HG03442 (cell line): ENCODE measurements around the gene SLC43A3.

Source experiments
- ATAC-seq: cut with Tn5 transposase; IDR thresholded peaks from one replicate; pipeline ENCODE4 v1.9.1; 2021; ENCODE audit warnings: mild to moderate bottlenecking, moderate library complexity; ENCODE audit not compliant: unreplicated experiment

Gene SLC43A3

DNA sequence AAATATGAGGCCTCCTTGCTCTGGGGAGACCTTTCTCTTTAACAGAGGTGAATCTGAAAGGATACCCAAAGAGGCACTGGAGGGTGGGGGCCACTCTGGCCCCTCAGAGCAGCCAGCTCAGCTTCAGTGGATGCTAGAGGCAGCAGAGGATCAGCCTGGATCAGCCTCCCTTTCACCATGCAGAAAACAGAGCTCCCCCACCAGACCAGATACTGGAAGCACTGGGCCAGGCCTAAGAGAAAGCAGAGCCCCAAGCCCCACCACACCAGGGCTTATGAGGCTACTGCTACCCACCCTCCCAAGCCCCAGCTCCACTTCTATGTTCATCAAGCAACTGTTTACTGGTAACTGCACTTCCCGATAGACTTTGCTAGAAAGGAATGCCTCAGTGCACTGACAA is 4.0 kb upstream of the SLC43A3 start:
- no peak for ATAC-seq

DNA sequence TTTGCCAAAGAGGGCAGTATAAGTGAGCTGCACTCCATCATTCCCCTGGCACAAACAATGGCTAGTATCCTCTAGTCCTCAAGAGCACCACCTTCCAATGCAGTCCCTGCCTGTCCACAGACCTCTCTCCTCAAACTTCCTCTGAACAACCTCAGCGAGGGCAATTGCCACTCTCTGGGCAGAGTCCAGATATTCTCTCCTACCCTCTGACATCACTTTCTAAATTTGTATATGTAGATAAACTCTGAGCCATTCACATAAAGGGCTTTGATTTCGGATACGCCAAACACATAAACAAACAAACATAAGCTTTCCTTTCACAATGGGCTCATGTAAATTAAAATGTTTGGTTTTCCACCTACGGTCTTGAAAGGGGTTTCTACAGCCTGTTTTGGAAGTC is 3.0 kb upstream of the SLC43A3 start:
- no peak for ATAC-seq

DNA sequence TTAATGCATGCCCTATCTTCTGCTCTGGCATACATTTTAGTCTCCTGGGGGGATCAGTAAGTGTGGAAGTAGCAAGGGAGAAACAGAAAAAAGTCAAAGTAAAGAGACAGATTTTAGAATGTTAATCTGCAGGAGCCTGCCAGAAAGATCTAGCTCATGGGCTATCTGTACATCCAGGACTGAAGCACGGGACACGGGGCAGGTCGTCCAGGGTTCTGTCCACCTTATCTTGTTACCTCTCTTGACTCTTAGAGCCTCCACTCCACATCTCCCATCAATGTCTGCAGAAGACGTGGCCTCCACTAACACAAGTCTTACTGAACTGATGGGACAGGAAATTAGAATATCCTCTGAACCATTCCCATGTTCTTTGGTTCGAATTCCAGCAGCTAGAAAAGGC is 1.7 kb upstream of the SLC43A3 start:
- no peak for ATAC-seq

DNA sequence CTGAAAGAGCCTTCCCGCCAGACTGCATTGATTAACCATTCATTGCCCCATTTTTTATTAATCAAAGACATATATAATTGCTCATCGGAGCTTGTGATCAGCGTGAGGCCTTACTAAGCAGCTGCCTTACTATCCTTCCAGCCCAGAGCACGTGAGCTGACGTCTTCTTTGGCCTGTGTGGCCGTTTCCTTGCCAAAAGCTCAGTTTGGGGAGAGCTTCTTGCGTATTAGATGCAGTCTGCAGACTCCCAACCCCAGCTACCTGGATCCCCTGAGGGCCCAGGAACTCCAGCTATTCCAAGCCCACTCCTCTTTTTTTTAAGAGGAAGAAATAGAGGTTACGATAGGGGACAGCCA is 784 bp upstream of the SLC43A3 start:
- ATAC-seq = no peak

DNA sequence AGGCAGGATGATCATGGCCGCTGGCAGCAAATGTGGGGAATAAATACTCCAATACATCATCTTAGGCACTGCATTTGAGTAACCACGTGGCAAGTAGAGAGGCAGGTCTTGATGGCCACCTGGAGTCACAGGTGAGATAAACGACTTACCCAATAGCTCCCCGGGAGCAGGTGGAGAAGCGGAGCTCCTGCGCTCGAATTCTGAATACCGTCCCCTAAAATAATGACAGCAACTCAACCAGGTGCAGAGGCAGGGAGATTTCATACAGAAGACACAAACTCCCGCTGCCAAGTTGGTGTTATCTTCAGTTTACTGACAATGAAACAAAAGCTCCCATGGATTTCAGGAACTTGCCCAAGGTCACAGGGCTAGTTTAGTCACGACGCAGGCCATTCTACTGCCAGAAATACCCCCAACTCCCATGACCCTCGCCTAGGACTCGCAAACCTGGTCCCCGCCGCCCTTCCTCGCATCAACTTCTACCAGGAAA is 437 bp downstream of the SLC43A3 start:
- no peak for ATAC-seq

DNA sequence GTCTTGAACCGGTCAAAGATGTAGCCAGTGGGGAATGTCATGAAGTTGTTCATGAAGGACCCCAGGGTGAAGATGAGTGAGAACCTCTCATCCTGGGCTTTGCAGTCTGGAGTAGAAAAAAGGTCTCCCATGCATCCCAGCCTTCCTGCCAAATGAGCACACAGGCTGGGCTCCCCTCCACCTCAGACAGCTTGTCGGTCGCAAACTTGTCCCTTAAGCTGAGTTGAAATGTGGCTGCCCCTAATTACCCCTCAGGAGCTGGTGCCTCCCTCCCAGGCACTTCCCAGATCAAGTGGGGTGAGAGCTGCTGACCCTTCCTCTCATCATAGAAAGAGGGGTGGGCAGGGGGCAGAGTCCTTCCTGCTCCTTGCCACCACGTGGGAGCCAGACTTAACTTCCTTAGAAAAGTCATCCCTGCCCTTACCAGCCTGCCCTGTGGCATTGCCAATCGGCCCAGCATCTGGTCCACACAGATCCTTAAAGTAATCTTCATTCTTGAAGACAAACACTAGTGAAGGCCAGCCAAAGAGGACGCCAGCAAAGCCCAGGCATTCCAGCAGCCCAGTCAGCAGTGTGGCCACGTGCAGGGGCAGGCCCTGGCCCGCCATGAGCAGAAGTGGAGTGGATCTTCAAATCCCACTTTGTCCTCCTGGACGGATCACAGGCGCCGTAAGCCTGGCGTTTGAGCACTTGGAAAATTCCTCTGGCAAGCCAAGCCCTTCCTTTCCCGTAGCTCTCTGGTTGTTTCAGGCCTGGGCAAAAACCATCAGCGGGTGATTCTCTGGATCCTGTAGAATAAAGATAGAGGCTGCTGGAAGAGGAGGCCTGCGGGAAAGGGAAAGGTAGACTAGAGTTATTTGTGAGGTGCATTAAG is 1.1 kb downstream of the SLC43A3 start:
- no peak for ATAC-seq

DNA sequence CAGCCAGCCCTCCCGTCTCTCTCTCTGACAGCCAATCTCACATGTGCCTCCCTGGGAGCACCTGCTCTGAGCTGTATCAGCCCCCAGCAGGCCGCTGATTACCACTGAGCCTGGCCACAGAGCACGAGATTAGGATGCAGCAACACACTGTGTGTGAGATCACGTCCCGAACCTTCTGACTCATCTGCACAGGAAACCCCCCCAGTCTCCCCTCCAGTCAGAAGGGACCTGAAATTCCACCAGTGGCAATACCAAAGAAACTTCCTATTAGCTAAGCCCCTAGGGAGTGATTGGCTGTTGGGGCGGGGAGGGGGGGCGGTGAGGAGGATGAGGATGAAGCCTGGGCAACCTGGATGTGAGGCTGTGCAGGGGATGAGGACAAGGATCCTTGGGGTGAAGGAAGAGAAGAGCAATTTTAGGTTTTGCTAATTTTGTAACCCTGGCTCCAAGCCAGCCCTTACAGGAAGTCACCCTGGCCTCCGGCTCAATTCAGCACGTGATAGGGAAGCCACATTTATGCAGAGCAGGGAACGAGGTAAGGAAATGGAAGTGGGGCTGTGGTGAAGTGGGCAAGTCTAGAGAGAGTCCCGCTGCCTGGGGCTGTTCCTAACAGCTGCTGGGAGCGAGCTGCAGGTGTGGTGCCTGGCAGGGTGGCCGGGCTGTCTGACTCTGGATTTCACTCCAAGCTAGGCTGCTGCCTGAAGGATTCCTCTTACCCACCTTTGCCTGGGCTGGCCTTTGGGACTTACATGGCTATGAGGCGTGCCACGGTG is 1.9 kb downstream of the SLC43A3 start:
- peak; percentile 94 for ATAC-seq

DNA sequence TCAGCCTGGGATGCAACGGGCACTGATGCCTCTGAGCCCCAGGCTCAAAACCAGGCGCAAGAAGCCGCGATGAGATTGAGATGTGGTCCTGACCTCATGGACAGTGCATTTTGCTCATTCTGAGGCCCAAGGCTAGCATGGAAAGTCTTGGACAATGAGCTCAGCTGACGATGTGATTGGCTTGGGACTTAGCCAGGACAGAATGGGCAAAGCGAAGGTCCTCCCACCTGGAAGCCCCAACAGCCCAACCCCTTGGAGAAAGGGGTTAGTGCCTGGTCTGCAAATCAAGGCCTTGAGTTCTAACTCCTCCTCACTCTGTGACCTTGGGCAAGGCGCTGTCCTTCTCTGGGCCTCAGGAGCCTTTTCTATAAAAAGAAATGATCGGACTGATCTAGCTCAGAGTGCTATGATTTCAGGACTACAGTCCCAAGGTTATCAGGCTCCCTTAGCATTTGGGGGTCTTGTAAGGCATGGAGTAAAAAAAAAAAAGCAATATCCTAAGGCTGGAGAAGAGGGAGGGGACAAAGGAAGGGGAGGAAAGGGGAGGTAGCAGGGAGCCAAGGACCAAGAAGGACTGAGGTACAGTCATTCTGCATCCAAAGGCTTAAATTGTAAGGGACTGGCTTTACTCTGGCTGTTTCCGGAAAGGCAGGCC is 2.7 kb downstream of the SLC43A3 start:
- no peak for ATAC-seq

DNA sequence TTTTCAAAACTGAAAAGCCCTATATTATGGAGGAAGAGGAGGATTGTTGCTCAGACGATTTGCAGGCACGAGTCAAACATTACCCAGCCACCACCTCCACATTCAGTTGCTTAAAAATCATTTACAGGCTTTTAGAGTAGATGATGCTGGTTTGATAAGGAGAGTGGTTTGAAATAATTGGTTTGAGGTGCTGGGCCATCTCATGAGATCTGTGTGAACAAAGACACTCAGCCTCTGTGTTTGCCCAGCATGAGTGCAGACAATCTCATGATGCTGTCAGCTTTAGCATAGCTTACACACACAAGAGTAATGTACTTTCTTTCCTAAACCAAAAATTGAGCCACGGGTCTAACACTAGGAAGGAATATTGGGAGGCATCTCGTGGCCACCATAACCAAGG is 4.3 kb downstream of the SLC43A3 start:
- ATAC-seq = no peak

DNA sequence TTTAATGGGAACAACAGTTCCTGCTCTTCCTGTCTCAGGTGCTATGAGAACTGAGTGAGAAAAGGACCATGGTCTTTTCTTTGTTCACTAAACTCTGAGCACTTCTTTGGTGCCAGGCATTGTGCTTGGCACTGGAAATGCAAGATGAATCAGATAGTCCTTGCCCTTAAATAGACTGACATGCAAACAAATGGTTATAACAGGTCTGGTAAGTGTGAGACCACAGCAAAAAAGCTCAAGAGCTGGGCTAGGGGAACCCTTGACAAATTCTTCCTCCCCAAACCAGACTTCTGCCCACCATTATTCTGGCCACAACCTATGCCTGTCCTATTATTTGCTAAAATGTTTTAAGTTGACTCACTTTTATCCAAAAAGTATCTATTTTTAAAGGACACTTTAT is 5.1 kb downstream of the SLC43A3 start:
- no peak for ATAC-seq

DNA sequence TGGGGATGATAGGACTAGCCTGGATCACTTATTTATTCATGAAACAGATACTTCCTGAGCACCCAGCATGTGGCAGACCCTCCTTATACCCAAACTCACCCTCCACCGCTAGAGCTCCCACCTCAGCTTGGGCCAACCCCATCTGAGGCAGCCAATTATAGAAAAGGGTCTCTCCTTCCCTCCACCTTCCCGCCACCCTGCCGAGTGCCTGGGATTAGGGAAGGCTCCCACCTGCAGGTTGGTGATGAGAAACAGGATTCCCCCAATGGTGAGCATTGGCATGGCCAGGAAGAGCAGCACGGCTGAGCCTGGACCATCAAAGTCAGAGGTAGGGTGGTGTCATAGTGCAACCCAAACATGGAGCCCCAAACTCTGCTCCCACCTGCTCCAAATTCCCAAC is 5.9 kb downstream of the SLC43A3 start:
- no peak for ATAC-seq

DNA sequence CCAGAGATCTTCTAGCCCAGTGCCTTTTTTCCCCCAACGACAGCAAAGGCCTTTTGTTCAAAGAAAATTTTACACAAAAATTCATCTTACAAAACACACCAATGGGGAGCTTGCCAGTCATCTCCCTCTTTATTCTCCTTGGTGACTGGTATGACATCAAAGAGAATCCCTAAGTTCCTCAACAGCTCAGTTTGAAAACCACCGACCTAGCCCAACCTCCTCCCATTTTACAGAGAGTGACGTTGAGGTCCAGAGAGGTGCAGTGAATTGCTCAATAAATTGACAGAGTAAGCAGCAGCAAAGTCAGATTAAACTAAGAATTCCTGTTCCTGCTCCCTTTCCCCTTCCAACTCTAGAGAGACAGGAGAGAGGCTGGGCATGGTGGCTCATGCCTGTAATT is 7.8 kb downstream of the SLC43A3 start:
- no peak for ATAC-seq

DNA sequence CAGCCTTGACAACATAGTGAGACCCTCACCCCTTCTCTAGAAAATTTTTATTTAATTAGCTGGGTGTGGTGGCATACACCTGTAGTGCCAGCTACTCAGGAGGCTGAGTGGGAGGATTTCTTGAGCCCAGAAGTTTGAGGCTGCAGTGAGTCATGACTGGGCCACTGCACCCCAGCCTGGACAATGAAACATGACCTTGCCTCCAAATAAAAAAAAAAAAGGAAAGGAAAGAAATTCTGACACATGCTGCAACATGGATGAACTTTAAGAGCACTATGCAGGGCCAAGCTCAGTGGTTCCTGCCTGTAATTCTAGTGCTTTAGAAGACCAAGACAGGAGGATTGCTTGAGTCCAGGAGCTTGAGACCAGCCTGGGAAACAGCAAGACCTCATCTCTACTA is 8.8 kb downstream of the SLC43A3 start:
- no peak for ATAC-seq

DNA sequence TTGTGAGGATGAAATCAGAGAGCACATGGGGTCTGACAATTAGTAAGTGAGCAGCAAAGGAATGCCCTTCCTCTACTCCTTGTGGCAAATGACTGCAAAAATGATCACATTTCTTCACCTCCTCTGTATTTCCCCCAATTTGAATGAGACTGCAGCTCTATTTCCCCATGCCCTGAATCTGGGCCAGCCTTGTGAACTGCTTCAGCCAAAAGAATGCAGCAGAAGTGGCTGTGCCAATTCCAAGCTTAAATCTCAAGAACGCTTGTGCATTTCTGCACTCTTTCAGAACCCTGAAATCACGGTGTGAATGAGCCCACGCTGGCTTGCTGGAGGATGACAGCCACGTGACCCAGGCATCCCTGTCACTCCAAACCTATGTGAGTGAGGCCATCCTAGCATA is 9.9 kb downstream of the SLC43A3 start:
- ATAC-seq = no peak

DNA sequence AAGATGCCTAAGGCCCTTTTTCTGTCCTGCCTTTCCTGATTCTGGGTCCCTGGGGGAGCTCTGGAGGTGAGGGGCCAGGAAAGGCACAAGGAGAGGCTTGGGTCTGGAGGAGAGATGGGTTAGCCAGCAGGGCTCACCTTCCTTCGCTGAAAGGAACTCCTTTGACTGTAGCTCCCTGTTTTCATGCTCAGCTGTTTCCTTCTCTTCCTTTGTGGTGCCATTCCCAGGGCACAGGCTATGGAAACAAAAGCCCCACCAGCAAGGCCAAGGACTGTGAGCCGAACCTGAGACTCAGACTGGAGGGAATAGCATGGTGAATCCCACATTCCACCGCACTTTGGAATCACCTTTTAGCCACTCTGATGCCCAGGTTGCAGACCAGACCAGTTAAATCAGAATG is 10.5 kb downstream of the SLC43A3 start:
- ATAC-seq = no peak

DNA sequence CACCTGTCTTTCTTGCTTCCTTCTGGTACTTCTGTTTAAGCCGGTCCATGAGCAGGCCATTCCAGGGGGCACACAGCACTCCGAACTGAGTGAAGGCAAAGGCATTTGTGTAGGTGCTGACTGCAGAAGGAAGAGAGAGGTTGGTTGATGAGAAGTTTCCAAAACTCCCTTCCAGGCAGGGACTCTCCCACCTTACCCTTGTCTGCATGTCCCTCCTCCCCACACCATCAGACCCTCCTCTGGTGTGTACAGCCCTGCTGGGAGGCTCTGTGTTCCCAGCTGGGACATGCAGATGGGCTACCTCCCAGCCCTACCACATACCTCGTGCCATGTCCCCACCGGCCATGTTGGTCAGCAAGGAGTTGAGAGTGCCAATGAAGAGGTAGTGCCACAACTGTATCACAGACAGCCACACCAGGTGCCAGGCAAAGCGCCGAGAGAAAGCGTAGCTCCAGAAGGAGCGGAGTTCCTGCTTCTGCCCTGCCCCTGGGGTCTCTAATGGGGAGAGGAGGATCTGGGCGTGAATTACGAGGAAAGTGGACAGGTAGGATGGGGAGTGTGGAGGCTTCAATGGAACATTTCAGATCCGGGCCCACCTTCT is 12.2 kb downstream of the SLC43A3 start:
- ATAC-seq = no peak

DNA sequence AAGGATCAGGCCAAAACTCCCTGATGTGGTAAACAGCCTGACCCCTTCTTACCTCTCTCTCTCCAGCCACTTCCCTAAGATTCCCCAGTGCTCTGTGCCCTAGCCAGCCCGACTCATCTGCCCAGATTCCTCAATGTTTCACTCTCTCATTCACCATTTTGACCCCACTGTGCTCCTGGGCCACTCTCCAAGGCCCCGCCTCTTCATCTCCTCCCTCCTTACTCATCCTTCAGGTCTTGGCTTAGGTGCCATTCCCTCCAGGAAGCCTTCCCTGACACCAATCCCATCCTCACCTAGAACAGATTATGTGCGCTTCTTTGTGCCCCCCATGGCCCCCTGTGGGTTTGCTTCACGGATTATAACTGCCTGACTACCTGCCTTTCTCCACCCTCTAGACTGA is 13.2 kb downstream of the SLC43A3 start:
- ATAC-seq = no peak

DNA sequence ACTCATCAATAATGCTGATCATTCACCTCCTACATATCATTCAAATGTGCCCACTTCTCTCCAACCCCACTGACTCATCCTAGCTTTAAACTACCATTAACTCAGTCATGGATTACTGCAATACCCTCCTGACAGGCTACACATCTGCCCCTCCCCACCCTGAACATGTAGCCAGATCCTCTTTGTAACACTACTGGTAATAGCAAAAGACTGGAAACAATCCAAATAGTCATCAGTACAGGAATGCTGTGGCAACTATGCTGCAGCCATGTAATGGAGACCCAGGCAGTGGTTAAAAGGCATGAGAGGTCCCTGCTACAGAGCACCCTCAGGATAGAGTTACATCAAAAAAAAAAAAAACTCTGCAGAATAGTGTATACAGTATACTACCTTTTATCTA is 16.6 kb downstream of the SLC43A3 start:
- no peak for ATAC-seq

DNA sequence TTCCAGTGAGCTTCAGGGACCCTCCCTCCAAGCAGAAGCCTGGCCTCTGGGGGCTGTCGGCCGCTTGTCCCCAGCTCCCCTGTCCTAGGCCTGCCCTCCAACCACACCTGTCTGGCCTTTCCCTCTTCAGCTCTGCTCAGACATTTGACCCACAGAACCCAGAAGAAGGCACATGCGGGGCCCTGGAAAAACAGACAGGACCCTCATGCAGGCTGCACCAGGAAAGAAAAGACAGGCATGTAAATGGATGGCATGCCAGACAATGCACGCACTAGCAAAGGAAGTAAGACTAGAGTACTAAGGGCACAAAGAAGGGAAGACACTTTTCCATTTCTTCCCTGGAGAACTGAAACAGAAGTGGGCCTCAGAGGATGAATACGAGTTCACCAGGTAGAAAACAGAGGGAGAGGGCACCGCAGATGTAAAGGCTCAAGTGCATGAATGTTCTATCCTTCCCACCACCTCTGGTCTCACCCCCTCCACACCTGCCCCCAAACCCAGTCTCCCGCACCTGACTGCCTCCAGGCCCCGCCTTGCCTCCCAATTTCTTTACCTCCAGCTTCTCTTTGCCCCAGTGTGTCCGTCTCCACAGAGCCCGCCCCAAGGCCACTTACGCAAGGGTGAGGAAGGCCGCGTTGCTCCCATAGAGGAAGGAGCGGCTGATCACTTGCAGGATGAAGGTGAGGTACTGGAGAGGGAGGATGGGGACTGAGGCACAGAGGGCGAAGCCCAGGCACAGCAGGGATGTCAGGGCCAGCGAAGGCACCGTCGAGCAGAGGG is 17.4 kb downstream of the SLC43A3 start:
- no peak for ATAC-seq

DNA sequence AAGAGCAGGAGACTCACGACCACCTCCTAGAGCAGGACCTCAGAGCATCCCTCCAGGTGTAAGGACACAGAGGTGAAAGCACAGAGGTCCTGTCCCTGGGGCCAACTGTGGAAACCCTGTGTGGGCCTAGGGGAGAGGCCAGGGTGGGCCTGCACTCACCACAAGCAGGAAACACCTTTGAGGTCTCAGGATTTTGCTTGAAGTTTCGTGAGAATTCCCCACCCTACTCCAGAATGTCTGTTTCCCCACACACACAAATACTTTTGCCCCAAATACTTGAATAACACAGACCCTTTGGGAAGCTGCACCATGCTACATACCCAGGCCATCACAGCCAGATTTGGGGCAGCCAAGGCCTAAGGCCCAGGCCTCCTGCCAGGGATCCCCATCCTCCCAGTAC is 18.1 kb downstream of the SLC43A3 start:
- no peak for ATAC-seq
